Measurements from ENCODE around the gene IL1RL2.

DNA sequence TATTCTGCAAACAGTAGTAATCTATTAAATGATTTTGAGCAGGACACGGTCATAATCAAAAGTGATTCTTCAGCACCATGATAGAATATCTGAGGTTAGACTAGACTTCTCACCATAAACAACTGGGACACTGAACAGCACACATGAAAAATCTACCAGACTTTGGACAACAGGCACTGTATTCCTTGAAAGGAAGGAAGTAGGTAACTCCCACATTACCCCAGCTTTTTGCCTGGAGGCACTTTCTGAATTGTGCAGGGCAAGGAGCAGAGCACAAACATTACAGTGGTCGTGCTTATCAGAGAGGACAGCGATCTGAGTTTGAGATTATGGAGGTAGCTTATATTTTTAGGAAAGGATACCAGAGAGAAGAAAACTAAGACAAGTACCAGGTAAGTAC is 99.2 kb downstream of the IL1RL2 start:
- TF ChIP-seq, protein P1, sequence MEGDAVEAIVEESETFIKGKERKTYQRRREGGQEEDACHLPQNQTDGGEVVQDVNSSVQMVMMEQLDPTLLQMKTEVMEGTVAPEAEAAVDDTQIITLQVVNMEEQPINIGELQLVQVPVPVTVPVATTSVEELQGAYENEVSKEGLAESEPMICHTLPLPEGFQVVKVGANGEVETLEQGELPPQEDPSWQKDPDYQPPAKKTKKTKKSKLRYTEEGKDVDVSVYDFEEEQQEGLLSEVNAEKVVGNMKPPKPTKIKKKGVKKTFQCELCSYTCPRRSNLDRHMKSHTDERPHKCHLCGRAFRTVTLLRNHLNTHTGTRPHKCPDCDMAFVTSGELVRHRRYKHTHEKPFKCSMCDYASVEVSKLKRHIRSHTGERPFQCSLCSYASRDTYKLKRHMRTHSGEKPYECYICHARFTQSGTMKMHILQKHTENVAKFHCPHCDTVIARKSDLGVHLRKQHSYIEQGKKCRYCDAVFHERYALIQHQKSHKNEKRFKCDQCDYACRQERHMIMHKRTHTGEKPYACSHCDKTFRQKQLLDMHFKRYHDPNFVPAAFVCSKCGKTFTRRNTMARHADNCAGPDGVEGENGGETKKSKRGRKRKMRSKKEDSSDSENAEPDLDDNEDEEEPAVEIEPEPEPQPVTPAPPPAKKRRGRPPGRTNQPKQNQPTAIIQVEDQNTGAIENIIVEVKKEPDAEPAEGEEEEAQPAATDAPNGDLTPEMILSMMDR (conservative IDR thresholded peaks at IDR 0.05; ENCODE audit: low read depth, low read length), result no peak
- no peak for TF ChIP-seq EZH2 (IDR thresholded peaks at IDR 0.05; ENCODE audit: borderline replicate concordance, low read depth, low read length, poor library complexity, severe bottlenecking)
